HepG2 (cell line): Measurements from ENCODE around the gene MEX3B. TPM values are rescaled to one million over a fixed set of nuclear protein-coding genes. Genes with fewer than 3 reads are reported as not detected.

Experiments used
- ATAC-seq: fragments of 200-7000 bp; cut with Tn5 transposase; 3 replicates; pipeline ENCODE4 v1.9.1; 2020; ENCODE audit warnings: mild to moderate bottlenecking, moderate library complexity
- BruUV-seq: library from RNA; stranded (reverse); fragments of 400-500 nt; replicated peaks from 2 replicates; lab custom pipeline; 2021; lab: Mats Ljungman, UMichigan
- CTCF ChIA-PET: fragments of 300-600 bp; formaldehyde crosslinking; extraction: SDS; loops from one replicate; lab custom pipeline; 2021; ENCODE audit warnings: low total read pairs, inconsistent platforms, low intra/inter-chr PET ratio; lab: Yijun Ruan, JAX
- POLR2A ChIA-PET: fragments of 350-600 bp; sonication (Branson Sonifier 250); formaldehyde crosslinking; loops from one replicate; lab custom pipeline; 2020; ENCODE audit warnings: antibody characterized with exemption, inconsistent platforms; lab: Yijun Ruan, JAX
- DNase-seq: peaks from one replicate; pipeline ENCODE4 v3.0.0-alpha.2; 2015; ENCODE audit warnings: low spot score
- FAIRE-seq: peaks from 3 replicates; lab custom pipeline; 2011; peaks lifted over from hg19 to GRCh38; lab: Jason Lieb, UNC
- H2AFZ ChIP-seq: one replicate; pipeline ENCODE4 v1.6.1; 2011; ENCODE audit warnings: low read length, inconsistent platforms
- H3K27ac ChIP-seq: fragments of 300-600 bp; 3 replicates; pipeline ENCODE4 v1.8.0; 2011; ENCODE audit warnings: mixed run types, mild to moderate bottlenecking, mixed read lengths, low read length, inconsistent platforms; ENCODE audit not compliant: insufficient read depth; ENCODE audit errors: extremely low read length
- H3K27me3 ChIP-seq, 2 experiments: fragments of 200-600 bp in 1 of 2; 2 replicates in 1 of 2; 3 replicates in 1 of 2; pipeline versions ENCODE4 v1.6.0 to v1.8.0; 2011; ENCODE audit warnings: low read length in 2 of 2, mild to moderate bottlenecking in 2 of 2, moderate library complexity in 2 of 2, inconsistent platforms in 1 of 2; ENCODE audit not compliant: insufficient read depth in 2 of 2, control insufficient read depth in 1 of 2
- H3K36me3 ChIP-seq, 2 experiments: fragments of 200-600 bp in 1 of 2; replicated peaks in 1 of 2; 2 replicates in 1 of 2; 3 replicates in 1 of 2; pipeline versions ENCODE4 v1.5.1 to v1.8.0; 2011; ENCODE audit warnings: low read length in 2 of 2, inconsistent platforms in 1 of 2; ENCODE audit not compliant: insufficient read depth in 2 of 2, control insufficient read depth in 1 of 2
- H3K4me1 ChIP-seq: 2 replicates; pipeline ENCODE4 v1.5.1; 2012; ENCODE audit warnings: low read length, inconsistent platforms; ENCODE audit not compliant: insufficient read depth
- H3K4me2 ChIP-seq: 2 replicates; pipeline ENCODE4 v1.6.0; 2011; ENCODE audit warnings: low read depth, low read length, inconsistent platforms
- H3K4me3 ChIP-seq, 3 experiments: fragments of 200-600 bp in 1 of 3; sonication (generic), shearing (Covaris generic) in 1 of 3; replicated peaks in 1 of 3; 2 replicates each; pipeline ENCODE4 v1.5.1; 2011 to 2016; ENCODE audit warnings: low read length in 3 of 3, inconsistent platforms in 2 of 3, low read depth in 2 of 3, mild to moderate bottlenecking in 2 of 3, control low read depth in 1 of 3, mixed read lengths in 1 of 3; ENCODE audit not compliant: insufficient read depth in 1 of 3
- H3K79me2 ChIP-seq: one replicate; pipeline ENCODE4 v1.6.1; 2011; ENCODE audit warnings: low read length, inconsistent platforms; ENCODE audit not compliant: insufficient read depth
- H3K9ac ChIP-seq: 2 replicates; pipeline ENCODE4 v1.6.0; 2011; ENCODE audit warnings: mild to moderate bottlenecking, low read depth, low read length, inconsistent platforms; ENCODE audit not compliant: insufficient read depth
- H3K9me3 ChIP-seq: 2 replicates; pipeline ENCODE4 v1.5.1; 2012; ENCODE audit warnings: mild to moderate bottlenecking, low read length
- H4K20me1 ChIP-seq: 2 replicates; pipeline ENCODE4 v1.6.0; 2011; ENCODE audit warnings: inconsistent platforms, mild to moderate bottlenecking, low read length, moderate library complexity; ENCODE audit not compliant: insufficient read depth
- CHD4 ChIP-seq: fragments of 200-600 bp; sonication (generic); IDR thresholded peaks from 2 replicates; pipeline ENCODE4 v1.7.0; 2017; ENCODE audit warnings: mild to moderate bottlenecking, low read length, borderline replicate concordance
- GMEB2 ChIP-seq: IDR thresholded peaks from 2 replicates; pipeline ENCODE4 v1.6.1; 2016; ENCODE audit warnings: missing biosample characterization, missing genetic modification reagents, low read depth
- IKZF5 ChIP-seq: IDR thresholded peaks from 2 replicates; pipeline ENCODE4 v1.6.1; 2018; ENCODE audit warnings: missing genetic modification reagents, mild to moderate bottlenecking, missing compliant biosample characterization
- NR2F6 ChIP-seq, 2 experiments: IDR thresholded peaks; 2 replicates each; pipeline ENCODE4 v1.6.1; 2016; ENCODE audit warnings: antibody characterized with exemption in 1 of 2, mild to moderate bottlenecking in 1 of 2
- PCBP1 ChIP-seq: fragments of 200-400 bp; formaldehyde crosslinking; IDR thresholded peaks from 2 replicates; pipeline ENCODE4 v1.6.1; 2017; ENCODE audit warnings: mild to moderate bottlenecking, low read depth, low read length, borderline replicate concordance
- REL ChIP-seq: sonication (generic); formaldehyde crosslinking; conservative IDR thresholded peaks from 2 replicates; pipeline ENCODE4 v1.8.0; 2022; ENCODE audit warnings: mild to moderate bottlenecking, missing genetic modification reagents, moderate library complexity
- U2AF2 ChIP-seq: fragments of 200-400 bp; formaldehyde crosslinking; IDR thresholded peaks from 2 replicates; pipeline ENCODE4 v1.6.1; 2017; ENCODE audit warnings: low read depth, mild to moderate bottlenecking, low read length
- ZNF576 ChIP-seq: sonication (generic); formaldehyde crosslinking; IDR thresholded peaks from 2 replicates; pipeline ENCODE4 v1.4.0; 2020; ENCODE audit warnings: mild to moderate bottlenecking, missing genetic modification reagents
- ZNF629 ChIP-seq: sonication (generic); formaldehyde crosslinking; conservative IDR thresholded peaks from 2 replicates; pipeline ENCODE4 v1.5.0; 2020; ENCODE audit warnings: missing genetic modification reagents
- ZNF891 ChIP-seq: sonication (generic); formaldehyde crosslinking; IDR thresholded peaks from 2 replicates; pipeline ENCODE4 v1.5.0; 2020; ENCODE audit warnings: mild to moderate bottlenecking, missing genetic modification reagents
- WGBS: methylation state at CpG from one replicate; pipeline ENCODE4 v1.1.6; 2017; ENCODE audit warnings: low lambda C conversion rate; 5-methylcytosine and 5-hydroxymethylcytosine counted together
- in situ Hi-C: cut with HindIII; loops from 2 replicates; pipeline ENCODE4 v1.10.0; 2017; ENCODE audit warnings: low pct_unique_long_range_greater_than_20kb; ENCODE audit not compliant: extremely low pct_ligation_motif_present
- intact Hi-C: fragments of 100-400 bp; cut with micrococcal nuclease; formaldehyde crosslinking; loops from one replicate; pipeline ENCODE4 v1.10.0; 2022; ENCODE audit not compliant: unreplicated experiment
- polyA plus RNA-seq, 8 experiments: library from polyadenylated mRNA; depleted of rRNA in 3 of 8; stranded (reverse) in 7 of 8; unstranded in 1 of 8; fragments of >200 nt; fragmentation: Illumina TruSeq in 4 of 8; extraction: Trizol in 4 of 8; gene quantifications; 2 replicates each; pipeline versions ENCODE4 v1.2.1 to v1.2.3, GENCODE V29; 2011 to 2016; ENCODE audit warnings: low read depth in 4 of 8, missing spikeins in 1 of 8, mixed read lengths in 1 of 8; ENCODE audit not compliant: insufficient read depth in 1 of 8
- total RNA-seq, 5 experiments: library from RNA; depleted of rRNA; stranded (reverse); fragments of >200 nt; fragmentation: Illumina TruSeq; extraction: Trizol; gene quantifications; 2 replicates each; pipeline ENCODE4 v1.2.3, GENCODE V29; 2016; ENCODE audit warnings: low read depth in 1 of 5

MEX3B gene
- total and polyA plus RNA-seq, 2 of the 13 experiments (the other 11 are each of a cell fraction or from before 2014, with no cell fraction given): 0.48 to 0.62 TPM

GRCh38 chr15:82014989-82015388 lies 30.8 kb downstream of the MEX3B start:
- DNase-seq (no peak), FAIRE-seq (no peak), ATAC-seq (no peak)
- BruUV-seq: no TSS peak
- in situ Hi-C loops: no loop called here
- CTCF ChIA-PET: no interaction called here
- no peaks in the 10 kb centered on the region for H3K79me2 ChIP-seq
- H3K9me3 ChIP-seq: no peaks in the 10 kb centered on the region
- H4K20me1 ChIP-seq: no peaks in the 10 kb centered on the region
- TF ChIP-seq NR2F6 (IDR thresholded peaks at IDR 0.05) (no peak), NR2F6 (CRISPR knock-in tag; IDR thresholded peaks at IDR 0.05) (no peak), PCBP1 (no peak), U2AF2 (no peak), IKZF5 (no peak), ZNF576 (CRISPR knock-in tag) (no peak), REL (CRISPR knock-in tag) (no peak), ZNF891 (CRISPR knock-in tag) (no peak), CHD4 (no peak), GMEB2 (no peak), ZNF629 (CRISPR knock-in tag) (no peak)
- H3K27ac ChIP-seq: no peak overlapping the region
- POLR2A ChIA-PET: no interaction called here
- intact Hi-C loops: no loop called here
- no peaks in the 10 kb centered on the region for H3K36me3 ChIP-seq
- H3K4me1 ChIP-seq: no peaks in the 10 kb centered on the region
- no peak overlapping the region for H3K4me3 ChIP-seq
- H2AFZ ChIP-seq: no peak overlapping the region
- no peak overlapping the region for H3K4me2 ChIP-seq
- no peak overlapping the region for H3K9ac ChIP-seq
- peaks cover 2 to 36% of the 10 kb centered on the region in 2 experiments; a peak in 4 of 5 replicates for H3K27me3 ChIP-seq
- WGBS: 0% methylated on average over 2 of the region's 3 CpGs
